Activated T-cell treated with anti-CD3 and anti-CD28 coated beads, Interleukin-2, amount 50 U/mL, for 48 hours (primary cell): ENCODE data around the gene MRGPRE.
"Not testable (repeated sequence)": the region's sequence is repeated elsewhere in the genome, so short reads cannot be mapped to it uniquely, and the experiment has no call there.

Experiments used
- DNase-seq, 2 experiments: peaks; one replicate each; pipeline ENCODE4 v3.0.0-alpha.2; 2020

MRGPRE gene

DNA sequence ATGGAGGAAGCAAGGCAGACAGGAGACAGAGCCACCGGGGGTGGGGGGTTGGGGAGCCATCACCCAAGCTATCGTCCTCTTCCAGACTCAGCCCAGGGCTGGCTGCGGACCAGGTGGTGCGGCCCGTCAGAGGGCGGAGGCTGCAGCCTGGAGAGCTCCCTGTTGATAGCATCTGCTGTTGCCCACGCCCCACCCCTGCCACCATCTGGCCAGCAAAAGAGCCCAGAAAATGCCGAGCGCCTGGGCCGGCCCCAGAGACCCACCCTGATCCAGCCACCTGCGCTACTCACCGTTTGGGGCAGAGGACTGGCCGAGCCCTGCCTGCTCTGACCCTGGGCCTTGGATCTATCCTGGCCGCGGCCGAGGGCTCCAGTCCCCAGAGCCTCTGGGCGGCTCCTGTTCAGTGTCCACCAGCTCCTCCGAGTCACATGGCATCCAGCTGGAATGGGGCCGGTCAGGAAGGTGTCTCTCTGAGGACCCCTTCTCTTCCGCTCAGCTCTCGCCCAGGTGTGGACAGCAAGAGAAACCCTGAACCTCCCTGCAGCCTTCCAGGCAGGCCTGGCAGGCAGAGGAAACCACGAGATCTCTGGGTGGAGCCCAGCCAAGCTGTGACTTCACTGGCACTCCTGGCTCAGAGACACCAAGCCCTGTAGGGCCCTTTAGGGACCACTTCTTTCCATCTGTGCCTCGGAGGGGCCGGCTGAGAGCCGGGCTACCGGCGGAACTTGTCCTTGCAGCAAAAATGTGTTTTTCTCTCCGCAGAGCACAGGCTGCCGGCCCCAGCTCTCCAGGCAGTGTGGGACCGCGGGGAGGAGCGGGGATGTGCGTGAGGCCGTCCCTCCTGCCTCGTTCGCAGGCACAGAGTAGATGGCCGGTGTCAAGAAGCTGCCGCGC, at the start of gene MRGPRE:
MRGPRE (minus strand) TSS at position 567 of the 894 bp plus-strand sequence. CDS start 3,618 bp downstream, outside the sequence.
- no peak for DNase-seq

GRCh38 chr11:3281146-3281545, 48.9 kb upstream of the MRGPRE start:
- not testable (repeated sequence) for DNase-seq

GRCh38 chr11:3280662-3281061, 48.4 kb upstream of the MRGPRE start:
- DNase-seq = not testable (repeated sequence)

DNA sequence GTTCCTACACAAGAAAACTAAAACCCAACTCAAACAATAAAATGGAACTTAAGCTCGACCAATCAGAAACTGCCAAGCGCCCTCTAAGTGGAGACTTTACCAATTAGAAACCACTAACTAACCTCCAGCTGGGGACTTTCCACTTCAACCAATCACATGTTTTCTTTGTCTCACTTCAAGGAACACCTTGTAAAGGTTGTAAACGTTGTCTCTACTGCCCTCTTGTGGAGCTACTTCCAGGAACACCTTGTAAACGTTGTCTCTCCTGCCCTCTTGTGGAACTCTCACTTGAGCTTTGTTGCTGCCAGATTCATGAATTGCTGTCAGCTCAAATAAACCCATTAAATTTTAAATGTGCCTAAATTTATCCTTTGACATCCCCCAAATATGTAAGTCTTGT, 46.7 kb upstream of the MRGPRE start:
- DNase-seq = not testable (repeated sequence)

GRCh38 chr11:3273629-3274028, 41.4 kb upstream of the MRGPRE start:
- not testable (repeated sequence) for DNase-seq

DNA sequence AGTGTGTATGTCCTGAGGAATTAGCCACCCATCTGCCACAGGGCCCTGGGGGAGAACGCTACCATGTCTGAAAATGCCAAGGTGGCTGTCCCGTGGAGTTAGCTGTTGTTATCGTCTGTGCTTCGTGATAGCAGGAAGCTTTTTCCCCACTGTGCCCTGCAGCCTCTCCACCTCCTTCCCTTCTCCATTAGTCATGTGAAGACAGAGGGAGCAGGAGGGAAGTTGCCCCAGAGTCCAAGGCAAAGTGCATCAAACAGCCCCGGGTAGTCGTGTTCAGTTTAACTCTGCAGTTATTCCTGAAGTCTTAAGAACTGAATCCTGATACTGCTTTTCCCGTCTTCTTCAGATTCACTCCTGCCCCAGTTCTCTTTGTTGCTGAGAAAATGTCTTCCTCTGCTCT, 30.3 kb upstream of the MRGPRE start:
- DNase-seq = not testable (repeated sequence)

- DNase-seq = not testable (repeated sequence)
Measured at GRCh38 chr11:3261831-3262230, 29.6 kb upstream of the MRGPRE start.

DNA sequence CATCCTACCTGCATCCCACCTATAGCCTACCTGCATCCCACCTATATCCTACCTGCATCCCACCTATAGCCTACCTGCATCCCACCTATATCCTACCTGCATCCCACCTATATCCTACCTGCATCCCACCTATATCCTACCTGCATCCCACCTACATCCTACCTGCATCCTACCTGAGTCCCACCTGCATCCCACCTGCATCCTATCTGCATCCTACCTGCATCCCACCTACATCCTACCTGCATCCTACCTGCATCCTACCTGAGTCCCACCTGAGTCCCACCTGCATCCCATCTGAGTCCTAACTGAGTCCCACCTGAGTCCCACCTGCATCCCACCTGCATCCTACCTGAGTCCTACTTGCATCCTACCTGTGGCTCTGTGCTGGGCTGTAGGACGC, 25.3 kb upstream of the MRGPRE start:
- DNase-seq = not testable (repeated sequence)

GRCh38 chr11:3255241-3255640, 23.0 kb upstream of the MRGPRE start:
- not testable (repeated sequence) for DNase-seq

DNA sequence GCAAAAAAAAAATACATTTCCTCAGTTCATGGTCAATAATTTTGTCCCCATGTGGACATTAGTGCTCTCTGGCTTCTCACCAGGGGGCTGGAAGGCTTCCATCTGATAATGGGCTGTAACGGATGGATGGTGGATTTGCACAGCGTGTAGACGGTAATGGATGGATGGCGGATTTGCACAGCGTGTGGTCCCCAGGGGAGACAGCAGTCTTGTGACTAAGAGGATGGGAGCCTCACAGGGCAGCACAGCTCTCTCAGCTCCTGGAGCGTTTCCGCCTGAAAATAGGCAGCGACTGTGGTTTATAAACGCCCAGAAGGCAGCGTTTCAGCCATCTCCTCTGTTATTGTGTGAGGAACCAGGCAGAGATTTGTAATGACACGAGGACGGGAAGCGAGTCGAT, 22.6 kb upstream of the MRGPRE start:
- not testable (repeated sequence) for DNase-seq

GRCh38 chr11:3245071-3245470, 12.9 kb upstream of the MRGPRE start:
- DNase-seq = no peak

- DNase-seq = no peak
Measured at GRCh38 chr11:3243880-3244279, 11.7 kb upstream of the MRGPRE start.

DNA sequence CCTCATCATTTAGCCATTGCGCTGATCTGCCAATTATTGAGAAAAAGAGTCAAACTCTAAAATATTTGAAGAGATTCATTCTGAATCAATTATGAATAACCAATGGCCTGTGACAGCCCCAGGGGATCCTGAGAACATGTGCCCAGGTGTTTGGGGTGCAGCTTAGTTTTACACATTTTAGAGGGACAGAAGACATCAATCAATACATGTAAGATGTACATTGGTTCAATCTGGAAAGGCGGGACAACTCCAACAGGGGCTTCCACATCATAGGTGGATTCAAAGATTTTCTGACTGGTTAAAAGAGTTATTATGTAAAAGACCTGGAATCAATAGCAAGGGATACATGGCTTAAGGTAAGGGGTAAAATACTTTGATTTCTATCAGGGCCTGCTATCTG, 4.9 kb upstream of the MRGPRE start:
- DNase-seq = no peak

DNA sequence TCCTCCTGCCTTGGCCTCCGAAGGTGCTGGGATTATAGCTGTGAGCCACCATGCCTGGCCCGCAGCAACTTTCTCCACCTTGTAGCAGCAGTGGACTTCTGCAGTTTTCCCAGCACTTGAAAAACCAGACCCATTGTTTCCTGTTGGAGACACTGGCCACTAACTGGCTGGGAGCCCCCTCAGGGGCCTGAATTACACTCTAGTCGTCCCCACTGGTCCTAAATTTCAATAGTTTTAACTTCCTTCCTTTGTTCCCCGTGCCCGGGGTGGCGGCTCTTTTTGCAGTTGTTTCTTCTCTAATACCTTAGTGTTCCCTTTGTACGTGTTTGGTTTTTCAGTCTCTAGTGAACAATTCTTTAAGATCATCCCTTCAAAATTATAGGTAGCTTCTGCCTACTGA, 2.6 kb upstream of the MRGPRE start:
- no peak for DNase-seq

- no peak for DNase-seq
Measured at GRCh38 chr11:3232956-3233355, 739 bp upstream of the MRGPRE start.

- DNase-seq = no peak
Measured at GRCh38 chr11:3231550-3231850, 717 bp downstream of the MRGPRE start.

GRCh38 chr11:3230636-3231549, 1.3 kb downstream of the MRGPRE start:
- no peak for DNase-seq

- no peak for DNase-seq
Measured at GRCh38 chr11:3229673-3230630, 2.3 kb downstream of the MRGPRE start.

DNA sequence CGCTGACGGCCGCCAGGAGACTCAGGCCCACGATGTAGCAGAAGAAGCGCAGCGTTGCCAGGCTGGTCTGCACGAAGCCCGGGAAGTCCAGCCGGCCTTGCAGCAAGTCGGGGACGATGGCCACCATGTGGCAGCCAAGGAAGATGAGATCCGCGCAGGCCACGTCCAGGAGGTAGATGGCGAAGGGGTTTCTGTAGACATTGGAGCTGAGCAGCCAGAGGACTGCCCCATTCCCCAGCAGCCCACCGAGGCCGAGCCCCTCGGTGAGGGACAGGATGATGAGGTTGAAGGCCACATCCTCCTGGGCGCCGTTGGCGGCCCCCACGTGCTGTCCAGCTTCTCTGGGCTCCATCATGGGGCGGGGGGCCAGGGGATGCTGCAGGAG, 3.8 kb downstream of the MRGPRE start:
- no peak for DNase-seq

- no peak for DNase-seq
Measured at GRCh38 chr11:3227568-3228444, 4.4 kb downstream of the MRGPRE start.

DNA sequence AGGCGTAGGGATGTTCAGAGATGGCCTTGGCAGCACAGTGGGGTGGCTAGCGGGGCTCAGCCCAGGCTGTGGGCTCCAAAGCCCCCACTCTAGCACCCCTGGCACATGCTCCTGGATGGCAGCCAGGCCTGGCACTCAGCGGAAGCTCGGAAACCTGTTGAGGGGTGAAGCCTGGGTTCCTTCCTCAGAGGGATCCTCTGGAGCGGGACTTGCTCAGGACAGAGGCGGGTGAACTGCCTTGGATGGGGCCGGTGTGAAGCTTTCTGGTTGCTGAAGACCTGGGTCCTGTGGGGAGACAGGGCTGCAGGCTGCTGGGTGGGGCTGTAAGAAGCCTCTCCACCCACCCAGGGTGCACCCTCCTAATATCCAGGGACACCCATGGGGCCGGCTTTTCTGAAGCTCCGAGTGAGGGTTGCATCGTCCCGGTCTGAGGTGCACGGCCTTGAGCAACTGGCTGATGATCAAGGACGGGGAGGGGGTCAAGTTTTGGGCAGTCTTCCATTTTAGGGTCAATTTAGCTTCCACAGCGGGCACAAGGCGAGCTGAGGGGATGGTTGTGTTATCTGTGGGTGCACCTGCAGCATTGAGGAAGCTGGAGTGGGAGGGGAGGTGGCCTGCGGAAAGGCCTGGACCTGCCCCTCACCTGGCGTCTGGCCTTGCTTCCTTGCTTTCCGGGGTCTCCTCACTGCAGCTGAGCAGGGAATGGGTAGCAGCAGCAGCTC, 5.2 kb downstream of the MRGPRE start:
- no peak for DNase-seq
